ENCODE data around the gene MEIOSIN. TPM values are rescaled to one million over a fixed set of nuclear protein-coding genes. Genes with fewer than 3 reads are reported as not detected.

Gene MEIOSIN
- total and polyA plus RNA-seq, 11 donors: not detected

- no peak overlapping the region for H3K27ac ChIP-seq
- peaks cover 0 to 38% (median 20%) of the 10 kb centered on the region in 9 donors for H3K36me3 ChIP-seq
- WGBS, 4 donors: 89 to 96% (median 94%) methylated on average over 3 of the region's 3 CpGs
- H3K27me3 ChIP-seq: no peaks in the 10 kb centered on the region
- H3K9me3 ChIP-seq: no peaks in the 10 kb centered on the region
- TF ChIP-seq POLR2A (IDR thresholded peaks at IDR 0.05): no peak
- no peak for TF ChIP-seq CTCF (IDR thresholded peaks at IDR 0.05)
- ATAC-seq (no peak), DNase-seq (no peak)
- H3K4me1 ChIP-seq: peaks cover 0 to 30% (median 16%) of the 10 kb centered on the region in 12 donors
- intact Hi-C loops (cut with DNase I): loop anchor here in 4 of 10 donors (5.0 to 10.0 kb wide), 2 partner anchors 50 to 52 kb away; partner anchors contain the start of gene SIX5 (in 4 of the 4)
- H3K4me3 ChIP-seq: no peak overlapping the region
Observed at GRCh38 chr19:45715139-45715538, 18.1 kb upstream of the MEIOSIN start.

- peaks cover 0 to 29% (median 16%) of the 10 kb centered on the region in 12 donors for H3K4me1 ChIP-seq
- no peaks in the 10 kb centered on the region for H3K27me3 ChIP-seq
- peak overlapping the region; percentile 47 to 77 (median 68) for H3K4me3 ChIP-seq
- 1 to 2% (median 2%) methylated on average over 24 of the region's 24 CpGs for WGBS, 4 donors
- H3K27ac ChIP-seq: peak overlapping the region; percentile 67 to 96 (median 93)
- no peak for ATAC-seq
- no peak for DNase-seq
- intact Hi-C loops (cut with DNase I): loop anchor here in 8 of 10 donors (1.0 to 10.0 kb wide), 8 partner anchors 14 to 76 kb away; partner anchors contain the start of genes SIX5 (in 6 of the 8), QPCTL (in 4 of the 8), DMWD (in 1 of the 8) and FBXO46 (in 1 of the 8)
- no peak for TF ChIP-seq POLR2A (IDR thresholded peaks at IDR 0.05)
- TF ChIP-seq CTCF (IDR thresholded peaks at IDR 0.05): no peak
- no peaks in the 10 kb centered on the region for H3K9me3 ChIP-seq
- peaks cover 0 to 31% (median 17%) of the 10 kb centered on the region in 9 donors for H3K36me3 ChIP-seq
Observed at GRCh38 chr19:45716359-45717130, 16.7 kb upstream of the MEIOSIN start.

DNA sequence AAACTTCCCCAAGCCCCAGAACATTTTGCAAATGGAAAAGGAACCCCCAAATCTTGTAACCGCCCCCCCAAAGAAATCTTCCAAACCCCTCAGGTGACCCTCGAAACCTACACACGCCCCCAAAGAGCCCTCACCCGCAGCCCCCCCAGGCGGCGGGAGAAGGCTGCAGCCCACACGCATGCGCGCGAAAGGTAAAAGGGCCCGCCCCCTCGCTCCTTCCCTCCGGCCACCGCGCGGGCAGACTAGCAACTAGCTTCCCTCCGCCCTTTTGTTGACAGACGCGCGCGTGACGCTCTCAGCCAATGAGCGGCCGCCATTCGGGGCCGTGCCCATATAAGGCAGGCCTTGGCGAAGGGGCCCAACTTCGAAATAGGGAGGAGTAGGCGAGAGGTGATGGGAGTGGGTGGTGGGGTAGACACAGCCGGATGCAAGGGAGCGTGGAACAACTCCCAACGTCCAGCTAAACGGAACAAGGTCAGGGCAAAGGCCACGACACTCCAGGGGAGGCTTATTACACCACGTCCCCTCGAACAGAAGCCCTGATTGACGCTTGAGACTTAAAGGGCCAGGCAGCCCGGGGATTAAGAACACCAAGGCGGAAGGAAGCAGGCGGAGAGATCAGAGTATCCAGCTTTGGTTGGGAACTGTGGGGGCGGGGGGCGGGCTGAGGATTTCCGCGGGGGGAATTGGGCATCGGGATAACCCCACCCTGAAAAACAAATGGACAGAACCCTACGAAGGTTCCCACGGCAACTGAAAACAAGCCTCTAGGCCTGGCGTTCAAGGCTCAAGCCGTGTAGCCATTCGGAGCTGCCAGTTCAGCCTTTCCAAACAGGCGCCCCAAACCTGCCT, 15.9 kb upstream of the MEIOSIN start:
- WGBS, 4 donors: 0% methylated on average over 39 to 51 of the region's 51 CpGs
- Histone ChIP-seq H3K27me3 (no peaks in the 10 kb centered on the region), H3K9me3 (no peaks in the 10 kb centered on the region), H3K36me3 (peaks cover 0 to 25% (median 9%) of the 10 kb centered on the region in 9 donors), H3K4me3 (peak overlapping the region; percentile 47 to 77 (median 68)), H3K27ac (peak overlapping the region; percentile 78 to 96 (median 94)), H3K4me1 (peaks cover 0 to 38% (median 16%) of the 10 kb centered on the region in 12 donors)
- intact Hi-C loops (cut with DNase I): loop anchor here in 8 of 10 donors (1.0 to 10.0 kb wide), 8 partner anchors 13 to 75 kb away; partner anchors contain the start of genes SIX5 (in 6 of the 8), QPCTL (in 4 of the 8), DMWD (in 1 of the 8) and FBXO46 (in 1 of the 8)
- peak in 7 of 12 donors; percentile 8 to 38 (median 19) for TF ChIP-seq CTCF (IDR thresholded peaks at IDR 0.05)
- TF ChIP-seq POLR2A (IDR thresholded peaks at IDR 0.05): peak in 1 of 2 donors; percentile 43
- peak; percentile 99 to 100 (median 99) for DNase-seq
- ATAC-seq: peak; percentile 97 to 98 (median 98)

All from heart left ventricle (tissue), 16 donors.